CD4-positive, alpha-beta T cell (primary cell): Measurements from ENCODE around the gene IL4R. TPM values are rescaled to one million over a fixed set of nuclear protein-coding genes. Genes with fewer than 3 reads are reported as not detected.

ENCODE experiments used
- ATAC-seq: fragments of 200-7000 bp; cut with Tn5 transposase; one replicate; pipeline ENCODE4 v1.10.0; 2022; ENCODE audit warnings: mild to moderate bottlenecking; ENCODE audit not compliant: poor library complexity
- CTCF ChIA-PET: fragments of 350-600 bp; sonication (Branson Sonifier 250); formaldehyde crosslinking; loops from one replicate; lab custom pipeline; 2021; ENCODE audit warnings: antibody characterized with exemption, inconsistent platforms; lab: Charles Lee
- POLR2A ChIA-PET: fragments of 350-600 bp; sonication (Branson Sonifier 250); formaldehyde crosslinking; loops from one replicate; lab custom pipeline; 2021; ENCODE audit warnings: antibody characterized with exemption, inconsistent platforms; lab: Charles Lee
- DNase-seq, 14 experiments: peaks; one replicate each; pipeline ENCODE4 v3.0.0-alpha.2; 2013 to 2020; ENCODE audit warnings: mixed read lengths in 2 of 14
- H3K27ac ChIP-seq, 2 donors: one replicate each; pipeline versions ENCODE4 v1.5.1 to v1.7.0; 2013; ENCODE audit warnings: low read length in 2 of 2, low read depth in 1 of 2, mild to moderate bottlenecking in 1 of 2
- H3K27me3 ChIP-seq, 2 experiments: 1 replicate in 1 of 2; 2 replicates in 1 of 2; pipeline versions ENCODE4 v1.6.1 to v1.7.0; 2013; ENCODE audit warnings: low read length in 2 of 2, control low read depth in 1 of 2, mild to moderate bottlenecking in 1 of 2, moderate library complexity in 1 of 2; ENCODE audit not compliant: insufficient read depth in 2 of 2, control insufficient read depth in 1 of 2
- H3K36me3 ChIP-seq: one replicate; pipeline ENCODE4 v1.6.1; 2013; ENCODE audit warnings: low read length, control low read depth; ENCODE audit not compliant: insufficient read depth
- H3K4me1 ChIP-seq: one replicate; pipeline ENCODE4 v1.6.1; 2013; ENCODE audit warnings: low read length, control low read depth; ENCODE audit not compliant: insufficient read depth
- H3K4me3 ChIP-seq: one replicate; pipeline ENCODE4 v1.5.1; 2013; ENCODE audit warnings: mild to moderate bottlenecking, low read length, moderate library complexity
- H3K9me3 ChIP-seq, 2 experiments: 1 replicate in 1 of 2; 2 replicates in 1 of 2; pipeline versions ENCODE4 v1.6.1 to v1.7.0; 2013; ENCODE audit warnings: low read length in 2 of 2, mild to moderate bottlenecking in 2 of 2, control low read depth in 1 of 2, moderate library complexity in 1 of 2; ENCODE audit not compliant: control insufficient read depth in 1 of 2, insufficient read depth in 1 of 2
- H3K27ac Mint-ChIP-seq: one replicate; pipeline ENCODE4 v1.8.0; 2020; ENCODE audit warnings: mixed read lengths
- H3K27me3 Mint-ChIP-seq: one replicate; pipeline ENCODE4 v1.8.0; 2021; ENCODE audit warnings: mixed read lengths
- H3K36me3 Mint-ChIP-seq: one replicate; pipeline ENCODE4 v1.8.0; 2021; ENCODE audit warnings: low read depth, mixed read lengths
- H3K4me1 Mint-ChIP-seq: one replicate; pipeline ENCODE4 v1.8.0; 2021; ENCODE audit warnings: low read depth, mixed read lengths
- H3K4me3 Mint-ChIP-seq: one replicate; pipeline ENCODE4 v1.8.0; 2020; ENCODE audit warnings: mild to moderate bottlenecking, mixed read lengths
- H3K9me3 Mint-ChIP-seq: one replicate; pipeline ENCODE4 v1.8.0; 2020; ENCODE audit warnings: mixed read lengths
- CTCF ChIP-seq: fragments of 200-600 bp; IDR thresholded peaks from one replicate; pipeline ENCODE4 v1.8.0; 2022; ENCODE audit warnings: antibody characterized with exemption, mild to moderate bottlenecking
- intact Hi-C, 2 experiments: fragments of 100-400 bp; cut with DNase I in 1 of 2; cut with micrococcal nuclease in 1 of 2; formaldehyde crosslinking; loops; one replicate each; pipeline versions ENCODE4 v1.15.1 to v1.9.0; 2023 to 2025; cut with DNase I, micrococcal nuclease
- total RNA-seq, 174 experiments: library from RNA in 2 of 174; stranded (reverse) in 2 of 174; gene quantifications; one replicate each; pipeline ENCODE4 v1.2.3 and lab custom pipeline; 2021 to 2026

IL4R gene
- total RNA-seq, 2 experiments from 2014 or later = 145 to 147 TPM

DNA sequence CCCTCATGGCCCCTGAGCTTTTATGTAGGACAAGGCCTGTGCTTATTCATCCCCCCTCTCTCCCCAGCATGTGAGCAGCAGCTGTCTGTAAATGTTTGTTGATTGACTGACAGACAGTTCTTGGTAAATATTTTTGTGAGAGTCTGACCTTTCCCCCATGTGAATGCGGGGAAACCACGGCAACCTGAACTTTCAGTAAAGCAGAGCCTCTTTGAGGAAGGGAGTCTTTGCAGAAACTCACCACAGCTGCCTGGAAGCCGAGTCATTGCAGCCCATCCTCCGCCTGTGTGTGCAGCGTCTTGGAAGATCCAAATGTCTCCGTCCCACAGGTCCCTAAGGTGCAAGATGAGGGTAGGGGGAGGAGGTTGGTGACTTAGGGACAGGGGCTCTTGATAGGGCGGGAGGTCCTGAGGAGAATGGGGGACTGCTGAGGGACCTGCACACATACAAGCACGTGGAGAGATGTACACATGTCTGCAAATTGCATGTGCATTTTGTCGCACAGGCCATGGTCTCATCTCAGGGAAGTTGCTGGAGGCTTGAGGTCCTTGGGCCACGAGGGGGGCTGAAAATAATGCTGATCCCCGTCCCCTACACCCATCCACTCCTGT is 65.2 kb downstream of the IL4R start:
- H3K27me3 Mint-ChIP-seq = no peaks in the 10 kb centered on the region
- no peaks in the 10 kb centered on the region for H3K36me3 ChIP-seq
- POLR2A ChIA-PET = interaction anchor here (1.0 to 3.2 kb wide), 14 partner anchors 9 to 175 kb away, joined by 3 to 35 read pairs (median 6); partner anchors contain the start of genes IL21R and KDM8
- no peaks in the 10 kb centered on the region for H3K36me3 Mint-ChIP-seq
- peaks cover 35% of the 10 kb centered on the region for H3K4me1 Mint-ChIP-seq
- H3K27me3 ChIP-seq = no peaks in the 10 kb centered on the region
- peak in 4 of 14 experiments; percentile 26 to 58 (median 42) for DNase-seq
- ATAC-seq = no peak
- peaks cover 0 to 7% of the 10 kb centered on the region in 2 experiments for H3K9me3 ChIP-seq
- H3K27ac Mint-ChIP-seq = peak overlapping the region; percentile 86
- H3K4me3 ChIP-seq = no peak overlapping the region
- H3K9me3 Mint-ChIP-seq = no peaks in the 10 kb centered on the region
- H3K4me1 ChIP-seq = peaks cover 44% of the 10 kb centered on the region
- intact Hi-C loops = loop anchor here in 1 of 2 experiments (2.0 kb wide), 1 partner anchor 26 kb away; no protein-coding TSS in a partner anchor
- TF ChIP-seq CTCF = no peak
- peak overlapping the region; percentile 64 for H3K4me3 Mint-ChIP-seq
- CTCF ChIA-PET = interaction anchor here (0.8 to 2.1 kb wide), 2 partner anchors 11 to 200 kb away, joined by 3 to 8 read pairs; no protein-coding TSS in a partner anchor
- H3K27ac ChIP-seq = no peak overlapping the region

GRCh38 chr16:27379919-27380318 is 66.1 kb downstream of the IL4R start:
- Mint-ChIP-seq H3K36me3 (no peaks in the 10 kb centered on the region), H3K27ac (no peak overlapping the region), H3K4me1 (peaks cover 35% of the 10 kb centered on the region), H3K9me3 (peaks cover 3% of the 10 kb centered on the region), H3K4me3 (no peak overlapping the region), H3K27me3 (no peaks in the 10 kb centered on the region)
- ChIA-PET CTCF (no interaction called here), POLR2A (interaction anchor here (0.8 to 3.2 kb wide), 5 partner anchors 12 to 61 kb away, joined by 3 to 35 read pairs (median 7); partner anchors contain the start of gene IL21R)
- Histone ChIP-seq H3K4me3 (no peak overlapping the region), H3K27me3 (no peaks in the 10 kb centered on the region), H3K9me3 (peaks cover 0 to 13% of the 10 kb centered on the region in 2 experiments), H3K4me1 (peaks cover 35% of the 10 kb centered on the region), H3K36me3 (no peaks in the 10 kb centered on the region), H3K27ac (no peak overlapping the region)
- no peak for ATAC-seq
- intact Hi-C loops = loop anchor here in 1 of 2 experiments (2.0 kb wide), 1 partner anchor 25 kb away; no protein-coding TSS in a partner anchor
- no peak for TF ChIP-seq CTCF
- DNase-seq = no peak

- H3K4me3 Mint-ChIP-seq = no peak overlapping the region
- peaks cover 31% of the 10 kb centered on the region for H3K4me1 ChIP-seq
These were observed 67.5 kb downstream of the IL4R start for GRCh38 chr16:27381236-27381635.

More at GRCh38 chr16:27381236-27381635, 67.5 kb downstream of the IL4R start:
- ATAC-seq (no peak), DNase-seq (no peak)
- Histone ChIP-seq H3K36me3 (no peaks in the 10 kb centered on the region), H3K27me3 (no peaks in the 10 kb centered on the region), H3K9me3 (peaks cover 0 to 13% of the 10 kb centered on the region in 2 experiments), H3K4me3 (no peak overlapping the region), H3K27ac (no peak overlapping the region)
- Mint-ChIP-seq H3K4me1 (peaks cover 34% of the 10 kb centered on the region), H3K27me3 (no peaks in the 10 kb centered on the region), H3K9me3 (peaks cover 3% of the 10 kb centered on the region), H3K36me3 (no peaks in the 10 kb centered on the region), H3K27ac (no peak overlapping the region)
- TF ChIP-seq CTCF = no peak
- ChIA-PET CTCF (no interaction called here), POLR2A (interaction anchor here (1.5 to 2.9 kb wide), 2 partner anchors 20 to 21 kb away, joined by 4 to 7 read pairs; partner anchors contain the start of gene IL21R)
- intact Hi-C loops = no loop called here
